Keratinocyte (primary cell): Measurements from ENCODE around the gene NCAPH2.

Source experiments
- EZH2 ChIP-seq: IDR thresholded peaks from one replicate; pipeline ENCODE4 v1.6.1; 2012; ENCODE audit warnings: inconsistent platforms, mild to moderate bottlenecking, low read length, moderate library complexity
- TF ChIP-seq, protein P1 (sequence below), 3 experiments: IDR thresholded peaks in 1 of 3; conservative IDR thresholded peaks in 1 of 3; optimal IDR thresholded peaks in 1 of 3; 2 replicates in 2 of 3; 3 replicates in 1 of 3; pipeline versions ENCODE3 to v1.5.1; 2011; ENCODE audit warnings: low read length in 3 of 3, mild to moderate bottlenecking in 3 of 3, moderate library complexity in 2 of 3, control low read depth in 1 of 3, inconsistent platforms in 1 of 3; ENCODE audit not compliant: insufficient read depth in 2 of 3; ENCODE audit errors: extremely low read depth in 1 of 3

DNA sequence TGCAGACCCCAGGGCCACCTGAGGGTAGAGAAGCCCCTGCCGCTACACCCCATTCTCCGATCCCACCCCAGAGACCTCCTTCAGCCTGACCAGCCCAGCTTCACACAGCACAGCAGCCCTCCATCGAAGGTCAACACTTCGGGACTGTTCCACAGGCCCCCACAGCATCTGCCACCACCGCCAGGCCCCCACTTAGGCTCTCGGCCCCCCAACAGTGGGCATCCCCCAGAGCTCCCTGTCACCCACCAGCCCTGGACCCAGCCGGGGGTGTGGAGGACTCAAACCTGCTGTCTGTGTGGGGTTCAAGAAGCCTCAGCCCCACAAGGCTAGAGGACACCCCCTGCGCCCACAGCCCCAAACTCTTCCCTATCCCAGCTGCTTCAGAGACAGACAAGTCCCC, 39.4 kb upstream of the NCAPH2 start:
- TF ChIP-seq, protein P1, sequence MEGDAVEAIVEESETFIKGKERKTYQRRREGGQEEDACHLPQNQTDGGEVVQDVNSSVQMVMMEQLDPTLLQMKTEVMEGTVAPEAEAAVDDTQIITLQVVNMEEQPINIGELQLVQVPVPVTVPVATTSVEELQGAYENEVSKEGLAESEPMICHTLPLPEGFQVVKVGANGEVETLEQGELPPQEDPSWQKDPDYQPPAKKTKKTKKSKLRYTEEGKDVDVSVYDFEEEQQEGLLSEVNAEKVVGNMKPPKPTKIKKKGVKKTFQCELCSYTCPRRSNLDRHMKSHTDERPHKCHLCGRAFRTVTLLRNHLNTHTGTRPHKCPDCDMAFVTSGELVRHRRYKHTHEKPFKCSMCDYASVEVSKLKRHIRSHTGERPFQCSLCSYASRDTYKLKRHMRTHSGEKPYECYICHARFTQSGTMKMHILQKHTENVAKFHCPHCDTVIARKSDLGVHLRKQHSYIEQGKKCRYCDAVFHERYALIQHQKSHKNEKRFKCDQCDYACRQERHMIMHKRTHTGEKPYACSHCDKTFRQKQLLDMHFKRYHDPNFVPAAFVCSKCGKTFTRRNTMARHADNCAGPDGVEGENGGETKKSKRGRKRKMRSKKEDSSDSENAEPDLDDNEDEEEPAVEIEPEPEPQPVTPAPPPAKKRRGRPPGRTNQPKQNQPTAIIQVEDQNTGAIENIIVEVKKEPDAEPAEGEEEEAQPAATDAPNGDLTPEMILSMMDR (optimal IDR thresholded peaks at IDR 0.05 in 1 of 3, IDR thresholded peaks at IDR 0.05 in 1 of 3, conservative IDR thresholded peaks at IDR 0.05 in 1 of 3; ENCODE audit: extremely low read depth in 1 of 3, insufficient read depth in 2 of 3, low read length in 3 of 3) = no peak
- no peak for TF ChIP-seq EZH2
